GM12891 (cell line): ENCODE data around the gene NTRK3.

Experiments used
- PAX5 ChIP-seq: IDR thresholded peaks from 2 replicates; pipeline ENCODE4 v1.6.1; 2011; ENCODE audit warnings: low read length, moderate library complexity, mild to moderate bottlenecking; ENCODE audit not compliant: insufficient read depth, severe bottlenecking
- POLR2A ChIP-seq: IDR thresholded peaks from 2 replicates; pipeline ENCODE4 v1.6.1; 2011; ENCODE audit warnings: low read depth, low read length, control low read depth
- POLR2AphosphoS5 ChIP-seq: IDR thresholded peaks from 2 replicates; pipeline ENCODE4 v1.6.1; 2011; ENCODE audit warnings: low read depth, low read length, control low read depth
- POU2F2 ChIP-seq: IDR thresholded peaks from 2 replicates; pipeline ENCODE4 v1.6.1; 2011; ENCODE audit warnings: low read depth, mild to moderate bottlenecking, control low read depth, low read length, moderate library complexity
- SPI1 ChIP-seq: IDR thresholded peaks from 2 replicates; pipeline ENCODE4 v1.6.1; 2011; ENCODE audit warnings: low read depth, low read length, control low read depth
- TAF1 ChIP-seq: IDR thresholded peaks from 2 replicates; pipeline ENCODE4 v1.6.1; 2011; ENCODE audit warnings: low read depth, low read length, control low read depth

- TF ChIP-seq POLR2A = no peak
- no peak for TF ChIP-seq TAF1
- no peak for TF ChIP-seq POLR2AphosphoS5
- no peak for TF ChIP-seq POU2F2
- TF ChIP-seq PAX5 = no peak
- TF ChIP-seq SPI1 = no peak
Observed at GRCh38 chr15:87961851-87962420, 294.6 kb downstream of the NTRK3 start.
